Fibroblast of skin of right biceps (primary cell): ENCODE results near the gene KRTAP20-2.

ENCODE experiments used
- DNase-seq: peaks from one replicate; pipeline ENCODE4 v3.0.0-alpha.2; 2013

The KRTAP20-2 gene

DNA sequence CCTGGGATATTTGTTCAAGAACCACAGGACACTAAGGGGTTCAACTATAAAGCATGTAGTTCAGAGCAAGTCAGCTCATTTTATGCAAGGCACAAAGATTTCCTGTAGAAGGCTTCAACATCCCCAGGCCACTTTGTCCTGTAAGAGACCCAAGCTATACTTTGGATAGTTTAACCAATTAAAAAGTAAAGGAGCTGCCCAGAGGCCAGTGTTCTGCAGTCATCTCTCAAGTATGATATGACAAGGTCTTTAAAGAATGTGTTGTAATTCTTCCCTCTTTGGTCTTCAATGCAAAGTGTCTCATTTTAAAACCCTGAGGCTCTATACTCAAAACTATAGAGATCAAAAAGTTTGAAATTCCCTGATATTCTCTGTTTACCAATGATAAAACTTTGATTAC is 41.7 kb downstream of the KRTAP20-2 start:
- peak; percentile 34 for DNase-seq

GRCh38 chr21:30680586-30680985 is 45.6 kb downstream of the KRTAP20-2 start:
- DNase-seq: no peak

DNA sequence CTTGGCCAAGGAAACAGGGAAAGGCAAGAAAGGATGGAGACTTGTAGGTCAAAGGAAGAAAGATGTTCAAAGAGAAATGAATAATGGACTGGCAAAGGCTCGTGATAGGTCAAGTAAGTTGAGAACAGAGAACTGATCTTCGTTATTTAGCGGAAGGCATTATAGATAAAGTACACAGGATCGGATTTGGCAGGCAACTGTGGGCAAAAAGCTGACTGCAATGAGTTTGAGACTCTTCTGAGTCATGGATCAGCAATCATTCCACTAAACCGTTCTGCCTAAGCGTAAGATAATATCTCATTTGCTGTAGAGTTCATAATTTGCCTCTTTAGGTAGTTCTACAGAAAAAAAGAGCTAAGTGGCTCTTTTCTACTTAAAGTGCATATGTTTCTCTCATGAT is 49.5 kb downstream of the KRTAP20-2 start:
- DNase-seq: no peak
